CD14-positive monocyte (primary cell): ENCODE results near the gene ZBTB38. TPM values are rescaled to one million over a fixed set of nuclear protein-coding genes. Genes with fewer than 3 reads are reported as not detected.

Experiments used
- DNase-seq, 3 donors: peaks; one replicate each; pipeline ENCODE4 v3.0.0-alpha.2; 2011 to 2022
- H2AFZ ChIP-seq: 2 replicates; pipeline ENCODE4 v1.6.0; 2012; ENCODE audit warnings: mild to moderate bottlenecking, low read depth, low read length, inconsistent platforms; ENCODE audit not compliant: insufficient read depth, poor library complexity, severe bottlenecking
- H3K27ac ChIP-seq, 2 donors: 1 replicate in 1 of 2; 2 replicates in 1 of 2; pipeline ENCODE4 v1.5.1; 2012 to 2013; ENCODE audit warnings: low read length in 2 of 2, control low read depth in 1 of 2, inconsistent platforms in 1 of 2, low read depth in 1 of 2, mild to moderate bottlenecking in 1 of 2
- H3K27me3 ChIP-seq, 2 donors: one replicate each; pipeline versions ENCODE4 v1.6.0 to v1.6.1; 2011 to 2013; ENCODE audit warnings: low read length in 2 of 2; ENCODE audit not compliant: control insufficient read depth in 2 of 2, insufficient read depth in 2 of 2
- H3K36me3 ChIP-seq, 2 donors: replicated peaks in 1 of 2; 1 replicate in 1 of 2; 2 replicates in 1 of 2; pipeline versions ENCODE4 v1.5.1 to v1.6.1; 2012 to 2013; ENCODE audit warnings: low read length in 2 of 2, control low read depth in 1 of 2, inconsistent platforms in 1 of 2, mild to moderate bottlenecking in 1 of 2; ENCODE audit not compliant: insufficient read depth in 2 of 2, control insufficient read depth in 1 of 2
- H3K4me1 ChIP-seq, 2 donors: 1 replicate in 1 of 2; 2 replicates in 1 of 2; pipeline versions ENCODE4 v1.5.1 to v1.6.1; 2012 to 2013; ENCODE audit warnings: low read length in 2 of 2, control low read depth in 1 of 2, inconsistent platforms in 1 of 2, mild to moderate bottlenecking in 1 of 2, moderate library complexity in 1 of 2; ENCODE audit not compliant: insufficient read depth in 2 of 2, control insufficient read depth in 1 of 2
- H3K4me2 ChIP-seq: replicated peaks from 2 replicates; pipeline ENCODE3; 2012; ENCODE audit warnings: low read length, moderate library complexity, mild to moderate bottlenecking; ENCODE audit not compliant: poor library complexity, severe bottlenecking; ENCODE audit errors: extremely low read depth
- H3K4me3 ChIP-seq, 3 experiments: fragments of 200-600 bp in 1 of 3; sonication (generic) in 1 of 3; replicated peaks in 1 of 3; 1 replicate in 2 of 3; 2 replicates in 1 of 3; pipeline ENCODE4 v1.5.1; 2011 to 2013; ENCODE audit warnings: low read length in 3 of 3, mild to moderate bottlenecking in 3 of 3, control low read depth in 2 of 3, low read depth in 2 of 3, inconsistent platforms in 1 of 3, moderate library complexity in 1 of 3
- H3K79me2 ChIP-seq: 2 replicates; pipeline ENCODE4 v1.6.0; 2012; ENCODE audit warnings: mild to moderate bottlenecking, control low read depth, inconsistent platforms, low read length, moderate library complexity; ENCODE audit not compliant: insufficient read depth
- H3K9ac ChIP-seq: 2 replicates; pipeline ENCODE4 v1.6.0; 2017; ENCODE audit warnings: low read length, mild to moderate bottlenecking; ENCODE audit not compliant: insufficient read depth, poor library complexity, severe bottlenecking
- H3K9me3 ChIP-seq, 2 donors: replicated peaks in 1 of 2; 1 replicate in 1 of 2; 2 replicates in 1 of 2; pipeline versions ENCODE4 v1.5.1 to v1.6.1; 2012 to 2013; ENCODE audit warnings: low read length in 2 of 2, control low read depth in 1 of 2; ENCODE audit not compliant: control insufficient read depth in 1 of 2, insufficient read depth in 1 of 2
- H4K20me1 ChIP-seq: 2 replicates; pipeline ENCODE4 v1.6.0; 2012; ENCODE audit warnings: mild to moderate bottlenecking, low read length, control low read depth, moderate library complexity; ENCODE audit not compliant: insufficient read depth
- H3K27ac Mint-ChIP-seq, 7 donors: one replicate each; pipeline ENCODE4 v1.8.0; 2020; ENCODE audit warnings: mild to moderate bottlenecking in 7 of 7, mixed read lengths in 7 of 7, moderate library complexity in 6 of 7, inconsistent platforms in 2 of 7
- H3K27me3 Mint-ChIP-seq, 3 donors: one replicate each; pipeline ENCODE4 v1.8.0; 2021 to 2022; ENCODE audit warnings: low read depth in 3 of 3, mild to moderate bottlenecking in 3 of 3, mixed read lengths in 3 of 3, moderate library complexity in 3 of 3, inconsistent platforms in 1 of 3
- H3K36me3 Mint-ChIP-seq, 2 donors: one replicate each; pipeline ENCODE4 v1.8.0; 2020; ENCODE audit warnings: mixed read lengths in 2 of 2, inconsistent platforms in 1 of 2, mild to moderate bottlenecking in 1 of 2
- H3K4me1 Mint-ChIP-seq: one replicate; pipeline ENCODE4 v1.8.0; 2020; ENCODE audit warnings: mild to moderate bottlenecking, mixed read lengths
- H3K4me3 Mint-ChIP-seq, 2 donors: one replicate each; pipeline ENCODE4 v1.8.0; 2020; ENCODE audit warnings: mild to moderate bottlenecking in 2 of 2, mixed read lengths in 2 of 2, moderate library complexity in 1 of 2
- H3K9me3 Mint-ChIP-seq, 7 donors: one replicate each; pipeline ENCODE4 v1.8.0; 2020 to 2022; ENCODE audit warnings: mixed read lengths in 7 of 7, mild to moderate bottlenecking in 6 of 7, moderate library complexity in 6 of 7, inconsistent platforms in 2 of 7
- CTCF ChIP-seq: fragments of 200-600 bp; IDR thresholded peaks from one replicate; pipeline ENCODE4 v1.8.0; 2022; ENCODE audit warnings: antibody characterized with exemption, mild to moderate bottlenecking
- WGBS: methylation state at CpG from one replicate; pipeline ENCODE4 v1.1.5; 2013; ENCODE audit warnings: missing lambda C conversion rate; ENCODE audit not compliant: insufficient coverage; 5-methylcytosine and 5-hydroxymethylcytosine counted together
- intact Hi-C, 2 donors: fragments of 100-400 bp; cut with micrococcal nuclease; formaldehyde crosslinking; loops; one replicate each; pipeline versions ENCODE4 v1.15.0 to v1.15.1; 2023
- polyA plus RNA-seq, 3 donors: library from polyadenylated mRNA; depleted of rRNA in 1 of 3; unstranded in 2 of 3; stranded (reverse) in 1 of 3; fragments of 300-500 nt in 2 of 3; fragments of >200 nt in 1 of 3; fragmentation: Illumina TruSeq in 2 of 3; gene quantifications; 1 replicate in 2 of 3; 2 replicates in 1 of 3; pipeline ENCODE4 v1.2.3, GENCODE V29; 2012 to 2021

ZBTB38 gene
- polyA plus RNA-seq, 3 donors, result 3.9 to 28.5 (median 19.0) TPM

GRCh38 chr3:141331377-141332318, 36.7 kb upstream of the ZBTB38 start:
- H3K27ac Mint-ChIP-seq, result no peak overlapping the region
- H3K4me1 ChIP-seq, result peaks cover 2 to 3% of the 10 kb centered on the region in 2 donors
- H3K9me3 Mint-ChIP-seq, result peaks cover 0 to 4% (median 3%) of the 10 kb centered on the region in 7 donors
- DNase-seq, result peak in 1 of 3 donors; percentile 17
- 87% methylated on average over 8 of the region's 9 CpGs for WGBS
- no peak overlapping the region for H3K27ac ChIP-seq
- H3K36me3 ChIP-seq, result no peaks in the 10 kb centered on the region
- H3K79me2 ChIP-seq, result no peaks in the 10 kb centered on the region
- intact Hi-C loops, result no loop called here
- H3K4me2 ChIP-seq, result no peak overlapping the region
- no peaks in the 10 kb centered on the region for H3K36me3 Mint-ChIP-seq
- H3K4me3 ChIP-seq, result no peak overlapping the region
- H4K20me1 ChIP-seq, result no peaks in the 10 kb centered on the region
- no peak overlapping the region for H2AFZ ChIP-seq
- no peak overlapping the region for H3K4me3 Mint-ChIP-seq
- TF ChIP-seq CTCF, result no peak
- H3K27me3 Mint-ChIP-seq, result peaks cover 1 to 4% (median 2%) of the 10 kb centered on the region in 3 donors
- H3K4me1 Mint-ChIP-seq, result peaks cover 2% of the 10 kb centered on the region
- H3K9ac ChIP-seq, result no peak overlapping the region
- no peaks in the 10 kb centered on the region for H3K9me3 ChIP-seq
- no peaks in the 10 kb centered on the region for H3K27me3 ChIP-seq

- Mint-ChIP-seq H3K4me1 (peaks cover 10% of the 10 kb centered on the region), H3K4me3 (no peak overlapping the region), H3K36me3 (no peaks in the 10 kb centered on the region), H3K9me3 (peaks cover 0 to 4% (median 3%) of the 10 kb centered on the region in 7 donors), H3K27ac (no peak overlapping the region), H3K27me3 (peaks cover 1 to 4% (median 2%) of the 10 kb centered on the region in 3 donors)
- H2AFZ ChIP-seq, result no peak overlapping the region
- no peak for DNase-seq
- WGBS, result 96% methylated on average over 3 of the region's 5 CpGs
- no peaks in the 10 kb centered on the region for H3K79me2 ChIP-seq
- no peak overlapping the region for H3K4me3 ChIP-seq
- no peaks in the 10 kb centered on the region for H3K36me3 ChIP-seq
- no peak overlapping the region for H3K9ac ChIP-seq
- H3K27me3 ChIP-seq, result no peaks in the 10 kb centered on the region
- no peak overlapping the region for H3K4me2 ChIP-seq
- intact Hi-C loops, result no loop called here
- H3K4me1 ChIP-seq, result peaks cover 10 to 11% of the 10 kb centered on the region in 2 donors
- TF ChIP-seq CTCF, result no peak
- H3K9me3 ChIP-seq, result no peaks in the 10 kb centered on the region
- H3K27ac ChIP-seq, result no peak overlapping the region
- H4K20me1 ChIP-seq, result no peaks in the 10 kb centered on the region
Measured at GRCh38 chr3:141332416-141332815, 35.9 kb upstream of the ZBTB38 start.
